Glomerular visceral epithelial cell (primary cell): ENCODE results near the gene PABPC3.

ENCODE experiments used
- DNase-seq: peaks from one replicate; pipeline ENCODE4 v3.0.0-alpha.2; 2016; ENCODE audit errors: extremely low spot score

The PABPC3 gene

DNA sequence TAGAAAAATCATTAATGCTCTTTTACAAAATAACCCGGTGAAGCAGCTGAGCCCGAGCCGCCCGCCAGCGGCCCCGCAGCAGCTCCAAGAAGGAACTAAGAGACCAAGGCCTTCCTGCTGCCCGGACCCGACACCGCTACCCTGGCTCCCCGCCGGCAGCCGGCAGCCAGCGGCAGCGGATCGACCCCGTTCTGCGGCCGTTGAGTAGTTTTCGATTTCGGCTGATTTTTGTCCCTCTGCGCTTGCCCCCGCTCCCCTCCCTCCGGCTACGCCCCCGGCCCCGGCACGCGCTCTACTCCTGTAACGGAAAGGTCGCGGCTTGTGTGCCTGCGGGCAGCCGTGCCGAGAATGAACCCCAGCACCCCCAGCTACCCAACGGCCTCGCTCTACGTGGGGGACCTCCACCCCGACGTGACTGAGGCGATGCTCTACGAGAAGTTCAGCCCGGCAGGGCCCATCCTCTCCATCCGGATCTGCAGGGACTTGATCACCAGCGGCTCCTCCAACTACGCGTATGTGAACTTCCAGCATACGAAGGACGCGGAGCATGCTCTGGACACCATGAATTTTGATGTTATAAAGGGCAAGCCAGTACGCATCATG, at the start of gene PABPC3:
TSS of gene PABPC3 (plus strand) at position 286 of the 603 bp plus-strand sequence. CDS start at position 349, 63 bp downstream.
- DNase-seq = no peak

DNA sequence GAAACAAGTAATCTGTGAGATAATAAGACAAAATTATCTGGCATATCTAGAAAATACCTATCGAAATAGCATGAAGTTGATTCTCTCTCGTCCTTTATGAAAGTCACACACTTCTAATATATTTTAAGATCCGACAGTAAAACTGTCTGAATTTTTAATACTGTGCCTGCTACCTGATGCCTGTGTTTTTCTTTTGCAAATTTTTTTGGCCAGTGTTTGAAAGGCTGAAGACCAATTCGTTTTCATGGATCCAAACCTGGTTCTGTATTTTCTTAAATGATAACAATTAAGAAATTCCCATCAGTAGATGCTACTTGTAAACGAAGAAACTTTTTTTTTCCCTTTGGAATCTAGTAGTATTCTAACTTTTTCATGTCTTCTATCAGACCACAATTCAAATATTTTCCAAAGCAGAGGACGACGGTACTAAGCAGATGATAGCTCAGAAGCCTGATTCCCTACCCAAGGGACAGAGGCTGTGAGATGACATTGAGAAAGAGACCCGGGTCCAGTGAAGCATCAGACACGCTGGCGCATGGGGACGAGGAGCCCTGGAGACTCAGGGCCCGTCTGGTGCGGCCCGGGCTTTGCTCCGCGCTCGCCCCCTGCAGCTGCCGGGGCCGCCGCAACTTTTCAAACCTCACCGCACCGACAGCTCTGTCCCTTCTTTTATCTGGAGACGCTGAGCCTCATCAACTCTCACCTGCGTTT, 49.5 kb upstream of the PABPC3 start:
- DNase-seq = no peak

DNA sequence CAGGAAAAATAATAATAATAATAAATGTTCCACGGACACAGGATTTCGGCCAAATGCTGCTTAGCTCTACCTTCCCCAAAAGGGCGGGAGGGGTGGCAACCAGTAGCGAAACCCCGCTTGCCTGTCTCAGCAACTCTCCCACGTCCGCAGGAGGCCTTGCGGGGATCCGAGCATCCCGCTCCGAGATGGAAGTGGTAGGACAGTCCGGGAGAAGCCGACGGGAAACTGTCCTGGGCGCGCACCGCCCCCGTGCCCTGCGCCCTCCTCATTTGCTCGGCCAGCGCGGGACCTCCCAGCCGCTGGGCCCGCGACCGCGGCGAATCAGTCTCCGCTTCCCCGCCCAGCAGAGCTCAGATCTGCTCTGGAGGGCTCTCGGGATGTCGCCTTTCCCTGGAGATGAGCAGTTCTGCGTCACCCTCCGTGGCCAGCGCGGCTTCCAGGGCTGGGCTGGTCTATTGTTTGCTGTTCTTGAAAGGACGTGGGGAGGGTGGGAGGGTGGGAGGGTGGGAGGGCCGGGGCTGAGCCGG, 48.9 kb upstream of the PABPC3 start:
- peak; percentile 51 for DNase-seq

DNA sequence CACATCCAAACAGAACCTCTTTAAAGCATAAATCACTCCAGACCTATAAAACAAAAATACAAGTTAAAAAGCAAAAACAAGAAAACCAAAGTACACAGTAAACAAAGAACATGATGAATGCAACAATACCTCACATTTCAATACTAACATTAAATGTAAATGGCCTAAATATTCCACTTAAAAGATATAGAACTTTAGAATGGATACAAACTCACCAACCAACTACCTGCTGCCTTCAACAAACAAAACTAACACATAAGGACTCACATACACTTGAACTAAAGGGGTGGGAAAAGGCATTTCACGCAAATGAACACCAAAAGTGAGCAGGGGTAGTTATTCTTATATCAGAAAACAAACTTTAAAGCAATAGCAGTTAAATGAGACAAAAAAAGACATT, 44.9 kb upstream of the PABPC3 start:
- no peak for DNase-seq

DNA sequence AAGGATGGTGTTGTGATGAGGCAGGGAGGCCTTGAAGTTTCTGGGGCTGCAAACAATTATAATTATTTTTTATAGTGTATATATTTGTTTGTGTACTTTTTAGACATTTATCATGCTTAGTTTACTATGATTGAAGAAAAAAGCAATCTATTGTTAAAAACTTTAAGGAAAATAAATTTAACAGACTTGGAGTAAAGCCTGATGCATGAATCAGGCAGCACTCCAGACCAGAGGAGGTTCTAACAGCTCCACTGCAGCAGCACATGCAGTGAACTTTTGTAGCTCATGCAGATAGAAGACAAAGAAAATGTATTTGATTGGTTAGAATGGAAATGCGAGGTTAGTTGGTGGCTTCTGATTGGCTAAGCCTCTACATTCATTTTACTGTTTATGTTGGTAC, 36.8 kb upstream of the PABPC3 start:
- DNase-seq = no peak

DNA sequence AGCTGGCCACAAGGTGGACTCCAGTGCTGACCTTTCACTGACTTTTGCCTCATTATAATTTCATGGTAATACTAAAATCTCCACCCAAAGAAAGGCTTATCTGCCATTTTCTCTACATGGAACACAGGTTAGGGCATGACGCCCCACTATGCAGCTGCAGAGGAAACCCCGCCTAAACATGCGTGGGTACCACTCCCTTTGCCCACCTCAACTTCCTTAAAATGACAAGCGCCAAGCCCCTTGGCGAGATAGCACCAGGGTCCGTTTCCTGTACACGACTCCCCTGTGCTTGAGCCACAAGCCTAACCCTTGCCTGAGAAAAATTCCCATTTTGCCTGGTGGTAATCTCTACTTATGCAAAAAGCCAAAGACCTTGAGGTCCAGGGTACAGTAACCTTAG, 36.0 kb upstream of the PABPC3 start:
- DNase-seq = no peak

DNA sequence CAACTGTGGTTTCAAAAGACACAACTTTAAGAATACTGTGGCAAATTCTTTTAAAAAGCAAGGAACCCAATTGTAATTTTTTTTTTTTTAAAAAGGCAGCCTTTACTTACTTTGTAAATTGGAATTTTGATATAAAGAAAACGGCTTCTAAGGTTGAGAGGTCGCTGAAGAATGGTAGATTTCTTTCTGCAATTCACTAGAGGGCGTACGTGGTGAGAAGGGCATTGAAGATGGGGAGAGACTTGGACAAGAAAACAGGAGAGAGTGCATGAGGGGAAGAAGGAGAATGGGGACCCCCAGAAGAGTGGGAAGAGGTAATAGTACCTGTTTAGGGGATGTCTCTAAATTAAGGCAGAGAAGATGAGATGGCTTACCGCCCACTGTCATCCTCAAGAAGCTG, 33.5 kb upstream of the PABPC3 start:
- no peak for DNase-seq

DNA sequence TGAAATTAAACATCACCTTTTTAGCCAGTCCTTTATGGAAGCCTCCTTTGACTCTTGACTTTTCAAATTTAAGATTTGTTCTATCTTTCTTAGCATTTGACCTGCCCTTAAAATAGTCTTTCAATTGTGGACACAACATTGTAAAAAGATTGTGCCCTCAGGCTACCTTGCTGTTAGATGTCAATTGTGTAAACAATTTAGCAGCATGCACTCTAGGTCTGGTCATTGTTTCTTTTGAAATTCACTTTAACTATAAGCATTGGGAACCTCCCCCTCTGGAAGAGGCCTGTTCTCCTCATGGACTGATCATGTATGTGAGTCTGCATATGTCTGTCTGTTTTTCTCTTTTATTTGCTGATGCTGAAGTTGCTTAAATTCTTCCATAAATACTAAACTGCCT, 31.5 kb upstream of the PABPC3 start:
- DNase-seq = no peak

DNA sequence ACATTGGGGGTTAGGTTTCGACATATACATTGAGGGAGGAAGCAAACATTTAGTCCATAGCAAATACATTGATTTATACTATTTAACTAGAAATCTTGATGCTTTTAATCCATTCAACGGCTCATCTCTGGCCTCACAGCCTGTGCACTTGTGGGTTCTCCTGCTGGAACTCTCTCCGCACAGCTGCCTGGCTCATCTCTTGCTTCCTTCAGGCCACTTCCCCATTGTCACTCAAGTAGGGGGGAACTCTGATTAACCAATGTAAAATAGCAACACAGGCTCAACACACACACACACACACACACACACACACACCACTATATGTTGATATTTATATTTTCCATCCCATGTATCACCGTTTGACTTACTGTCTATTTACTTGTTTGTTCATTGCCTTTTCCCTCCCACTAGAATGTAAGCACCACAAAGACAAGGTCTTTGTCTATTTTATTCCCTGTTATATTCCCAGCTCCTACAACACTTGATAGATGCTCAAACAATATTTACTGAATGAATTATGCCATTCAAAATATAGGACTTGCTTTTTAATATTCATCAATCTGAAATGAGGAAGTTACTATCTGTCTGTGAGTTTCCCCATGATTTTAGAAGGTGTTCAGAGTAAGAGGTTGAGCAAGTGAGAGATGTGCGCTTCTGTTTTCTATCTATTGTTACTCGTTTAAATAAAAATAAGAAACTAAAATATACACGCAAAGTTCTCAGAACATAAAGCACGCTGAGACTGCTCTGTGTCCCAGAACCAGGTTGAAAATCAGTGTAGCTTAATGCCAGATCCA, 29.8 kb upstream of the PABPC3 start:
- DNase-seq = no peak

DNA sequence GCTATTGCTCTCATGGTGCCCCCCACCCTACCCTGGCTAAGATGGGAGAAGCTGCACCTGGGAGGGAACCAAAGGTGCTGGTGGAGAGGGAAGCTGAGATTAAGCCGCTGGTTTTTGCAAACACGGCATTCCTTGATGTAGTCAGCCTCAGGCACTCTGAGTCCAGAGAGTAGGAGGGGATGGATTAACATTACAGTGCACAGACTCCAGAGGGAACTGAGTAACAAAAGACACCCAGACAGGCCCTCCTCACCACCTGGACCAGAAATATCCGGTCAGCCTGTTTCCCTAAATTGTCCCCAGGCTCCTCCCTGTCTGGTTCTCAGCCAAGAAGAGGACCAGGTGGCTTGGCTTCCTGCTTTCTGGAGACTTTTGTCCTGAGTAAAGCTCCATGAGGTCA, 28.9 kb upstream of the PABPC3 start:
- no peak for DNase-seq

DNA sequence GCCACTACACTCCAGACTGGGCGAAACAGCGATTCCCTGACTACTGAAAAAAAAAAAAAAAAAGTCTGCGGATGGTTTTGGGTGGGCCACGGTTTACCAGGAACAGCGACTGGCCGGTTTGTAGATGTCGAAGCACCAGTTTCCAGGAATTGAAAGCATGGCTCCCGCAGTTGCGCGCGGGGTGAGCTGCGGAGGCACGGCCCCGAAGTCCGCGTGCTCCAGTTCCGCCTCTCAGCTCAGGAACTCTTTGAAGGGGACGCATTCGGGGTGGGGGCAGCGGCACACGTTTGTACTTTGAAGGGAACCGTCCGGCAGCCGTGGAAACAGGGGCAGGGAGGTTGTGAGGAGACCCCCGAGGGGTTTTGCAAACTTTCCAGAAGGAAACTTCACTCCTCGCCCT, 27.1 kb upstream of the PABPC3 start:
- DNase-seq = no peak

DNA sequence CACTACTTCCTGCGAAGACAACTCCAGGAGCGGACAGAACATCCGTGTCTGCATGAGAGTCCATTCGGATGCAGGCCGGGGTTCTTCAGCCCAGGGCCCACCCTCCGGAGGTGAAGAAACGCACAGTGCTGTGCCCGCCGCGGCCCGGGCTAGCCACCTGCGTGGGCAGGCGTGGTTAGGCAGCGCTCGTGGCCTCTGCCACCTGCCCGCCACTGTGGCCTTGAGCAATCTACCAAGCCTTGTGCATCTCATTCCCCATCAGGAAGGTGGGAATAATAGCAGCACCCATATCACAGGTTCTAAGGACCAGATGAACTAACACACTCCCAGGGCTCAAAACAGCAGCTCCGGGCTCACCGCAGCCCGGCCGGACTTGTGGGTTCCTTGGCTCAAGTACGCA, 26.7 kb upstream of the PABPC3 start:
- DNase-seq = no peak

DNA sequence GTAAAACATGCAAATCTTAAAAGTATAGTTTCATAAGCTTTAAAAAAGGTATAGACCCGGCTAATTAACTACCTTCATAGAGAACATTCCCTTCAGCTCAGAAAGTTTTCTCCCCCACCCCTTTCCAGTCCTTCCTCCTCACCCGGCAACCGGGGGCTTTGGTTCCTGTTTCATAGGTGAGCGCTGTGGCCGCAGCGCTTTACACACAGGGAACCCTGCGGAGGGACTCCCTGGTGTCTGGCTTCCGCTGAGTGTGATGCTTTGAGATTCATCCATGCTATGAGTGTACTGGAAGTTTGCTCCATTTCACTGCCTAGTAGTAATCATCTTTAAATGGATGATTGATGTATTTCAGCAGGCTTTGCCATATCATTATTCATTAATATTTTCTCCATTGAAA, 26.0 kb upstream of the PABPC3 start:
- DNase-seq = no peak

DNA sequence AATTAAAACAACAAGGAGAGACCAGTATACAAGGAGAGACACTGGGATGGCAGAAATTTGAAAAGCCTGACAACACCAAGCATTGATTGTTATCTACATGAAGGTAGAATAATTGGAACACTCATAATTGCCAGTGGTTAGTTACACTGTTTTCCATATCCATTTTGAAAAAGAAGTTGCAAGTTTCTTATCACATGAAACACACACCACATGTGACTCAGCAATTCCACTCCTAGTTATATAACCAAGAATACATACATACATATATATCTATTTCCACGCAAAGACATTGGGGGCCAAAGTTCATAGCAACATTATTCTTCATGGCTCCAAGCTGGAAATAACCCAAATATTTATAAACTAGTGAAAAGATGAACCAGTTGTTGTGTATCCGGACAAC, 15.2 kb upstream of the PABPC3 start:
- no peak for DNase-seq

DNA sequence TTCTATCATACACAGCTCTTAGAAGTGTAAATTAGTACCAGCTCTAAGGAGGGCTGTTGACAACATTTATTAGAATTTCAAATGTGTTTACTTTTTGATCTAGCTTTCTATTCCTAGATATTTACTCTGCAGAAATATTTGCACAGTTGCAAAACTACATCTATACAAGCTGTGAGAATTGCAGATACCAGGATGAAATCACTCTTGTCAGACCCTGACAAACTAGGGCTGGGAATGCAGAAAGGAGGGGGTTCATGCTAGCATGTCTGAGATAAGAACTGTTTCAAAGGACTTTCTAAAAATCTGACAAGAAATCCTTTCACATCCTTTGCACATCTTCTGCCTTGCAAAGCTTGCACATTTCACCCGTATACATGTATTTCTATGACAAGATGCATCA, 11.8 kb upstream of the PABPC3 start:
- no peak for DNase-seq

DNA sequence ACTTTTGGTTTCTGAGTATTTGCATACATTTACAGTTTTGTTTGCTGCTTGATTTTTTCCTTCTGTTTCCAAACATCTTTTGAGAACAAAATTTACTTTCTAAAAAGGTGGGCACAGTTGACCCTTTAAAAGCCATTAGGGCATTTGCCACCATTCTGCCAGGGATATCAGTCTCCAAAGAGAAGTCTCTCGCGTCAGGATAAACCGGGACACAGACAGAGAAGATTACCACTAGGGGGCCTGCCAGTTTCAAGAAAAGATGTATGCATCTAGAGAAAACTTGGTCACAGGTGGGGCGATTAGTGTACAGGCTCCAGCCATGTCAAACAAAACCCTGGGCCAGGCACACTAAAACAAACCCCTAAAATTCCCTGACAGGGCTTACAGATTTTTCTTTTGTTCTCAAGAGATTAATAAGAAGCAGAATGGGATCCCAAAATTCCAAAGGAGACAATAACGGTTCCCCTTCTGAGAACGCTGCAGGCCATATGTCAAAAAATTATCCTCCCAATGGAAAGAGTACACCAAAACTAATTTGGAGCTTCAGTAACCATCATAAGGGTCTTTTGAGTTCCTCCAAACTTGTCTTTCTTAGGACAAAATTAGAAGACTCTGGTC, 10.7 kb upstream of the PABPC3 start:
- peak; percentile 53 for DNase-seq

DNA sequence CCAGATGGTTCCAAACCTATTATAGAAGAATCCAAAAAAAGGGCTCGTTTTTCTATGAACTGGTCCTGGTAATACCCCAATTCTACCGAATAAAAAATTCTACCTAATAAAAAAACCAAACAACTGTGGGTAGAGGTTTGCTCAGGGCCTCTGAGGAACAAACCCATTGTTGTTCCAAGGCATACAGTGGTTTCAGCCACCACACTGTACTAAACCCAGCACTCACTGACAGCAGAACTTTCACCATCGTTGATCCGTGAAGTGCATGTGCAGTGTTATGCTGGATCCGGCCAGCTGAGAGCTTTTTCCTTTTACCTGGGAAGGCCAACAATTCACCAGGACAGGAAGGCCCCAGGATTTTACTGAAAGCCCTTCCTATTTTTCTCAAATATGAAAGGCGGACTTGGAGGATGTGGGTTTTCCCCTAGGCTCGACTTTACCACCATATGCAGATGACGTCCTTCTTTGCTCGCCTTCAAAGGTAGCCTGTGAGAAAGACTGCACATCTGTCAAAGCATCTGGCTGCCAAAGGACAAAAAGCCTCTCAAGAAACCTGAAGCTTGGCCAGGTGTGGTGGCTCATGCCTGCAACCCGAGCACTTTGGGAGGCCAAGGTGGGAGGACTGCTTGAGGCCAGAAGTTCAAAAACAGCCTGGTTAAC, 7.2 kb upstream of the PABPC3 start:
- DNase-seq = no peak

DNA sequence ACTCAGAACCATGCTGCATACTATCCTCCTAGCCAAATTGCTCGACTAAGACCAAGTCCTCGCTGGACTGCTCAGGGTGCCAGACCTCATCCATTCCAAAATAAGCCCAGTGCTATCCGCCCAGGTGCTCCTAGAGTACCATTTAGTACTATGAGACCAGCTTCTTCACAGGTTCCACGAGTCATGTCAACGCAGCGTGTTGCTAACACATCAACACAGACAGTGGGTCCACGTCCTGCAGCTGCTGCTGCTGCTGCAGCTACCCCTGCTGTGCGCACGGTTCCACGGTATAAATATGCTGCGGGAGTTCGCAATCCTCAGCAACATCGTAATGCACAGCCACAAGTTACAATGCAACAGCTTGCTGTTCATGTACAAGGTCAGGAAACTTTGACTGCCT, 1.5 kb downstream of the PABPC3 start:
- no peak for DNase-seq

DNA sequence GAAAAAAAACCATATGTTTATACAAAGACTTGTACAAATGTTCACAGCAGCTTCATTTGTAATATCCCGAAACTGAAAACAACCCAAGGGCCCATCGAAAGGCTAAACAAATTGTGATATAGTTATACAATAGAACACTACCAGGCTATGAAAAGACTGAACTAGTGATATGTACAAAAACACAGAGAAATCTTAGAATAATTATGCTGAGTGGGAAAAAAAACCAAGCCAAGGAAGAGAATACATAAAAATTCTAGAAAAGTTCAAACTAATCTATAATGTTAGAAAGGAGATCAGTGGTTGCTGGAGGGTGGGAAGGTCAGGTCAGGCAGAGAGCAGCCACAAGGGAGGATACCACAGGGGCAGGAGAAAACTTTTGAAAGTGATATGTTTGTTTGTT, 7.8 kb downstream of the PABPC3 start:
- DNase-seq = no peak

DNA sequence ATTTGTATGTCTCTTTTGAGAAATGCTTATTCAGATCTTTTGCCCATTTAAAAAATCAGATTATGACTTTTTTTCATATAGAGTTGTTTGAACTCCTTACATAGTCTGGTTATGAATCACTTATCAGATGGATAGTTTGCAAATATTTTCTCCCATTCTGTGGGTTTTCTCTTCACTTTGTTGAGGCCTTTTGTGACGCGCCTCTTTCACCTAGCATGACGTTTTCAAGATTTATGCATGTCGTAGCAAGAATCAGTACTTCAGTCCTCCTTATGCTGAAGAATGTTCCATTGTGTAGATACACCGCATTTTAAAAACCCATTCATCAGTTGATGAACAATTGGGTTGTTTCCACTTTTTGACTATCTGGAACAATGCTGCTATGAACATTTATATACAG, 13.4 kb downstream of the PABPC3 start:
- DNase-seq = no peak

DNA sequence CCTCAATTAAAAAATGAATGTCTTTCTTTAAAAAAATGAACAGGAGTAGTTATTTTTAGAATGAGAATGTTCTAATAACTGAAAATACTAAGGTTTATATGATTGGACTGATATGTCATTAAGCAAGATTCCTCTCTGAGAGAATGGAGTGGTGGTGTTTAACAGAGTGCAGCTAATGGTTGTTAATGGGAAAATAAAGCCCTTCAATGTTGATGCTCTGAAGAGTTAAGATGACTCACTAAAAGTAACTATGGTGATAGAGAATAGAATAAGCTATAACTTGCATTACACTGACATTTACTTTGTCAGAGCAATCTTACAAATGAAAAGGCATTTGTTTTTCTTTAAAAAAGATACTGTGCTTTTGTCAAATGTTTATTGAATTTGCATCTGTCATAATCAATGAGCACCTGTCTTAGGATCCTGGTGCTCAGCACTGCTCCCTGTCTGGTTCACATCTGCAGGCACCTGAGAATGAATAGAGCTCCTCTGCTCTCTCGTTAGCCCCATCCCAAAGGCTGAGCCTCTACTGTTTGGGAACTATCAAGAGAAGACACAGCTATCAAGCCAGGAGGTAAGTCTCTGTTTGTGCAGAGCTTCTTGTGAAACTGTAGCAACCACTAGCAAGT, 15.1 kb downstream of the PABPC3 start:
- no peak for DNase-seq
